IPS DF 4.7 (cell line): ENCODE results near the gene RASAL3.
"Not testable (repeated sequence)": the region's sequence is repeated elsewhere in the genome, so short reads cannot be mapped to it uniquely, and the experiment has no call there.

Experiments
- DNase-seq: peaks from one replicate; pipeline ENCODE4 v3.0.0-alpha.2; 2013; ENCODE audit warnings: low spot score; ENCODE audit errors: extremely low read depth

Gene RASAL3

GRCh38 chr19:15473821-15474220, 9.5 kb upstream of the RASAL3 start:
- DNase-seq, result not testable (repeated sequence)

GRCh38 chr19:15471639-15472101, 7.3 kb upstream of the RASAL3 start:
- DNase-seq, result no peak

- DNase-seq, result no peak
Observed at GRCh38 chr19:15469513-15470297, 5.4 kb upstream of the RASAL3 start.

- DNase-seq, result no peak
Observed at GRCh38 chr19:15468675-15469512, 4.5 kb upstream of the RASAL3 start.

GRCh38 chr19:15467734-15468214, 3.4 kb upstream of the RASAL3 start:
- no peak for DNase-seq

GRCh38 chr19:15466851-15467733, 2.7 kb upstream of the RASAL3 start:
- no peak for DNase-seq

GRCh38 chr19:15463861-15464371, 428 bp downstream of the RASAL3 start:
- no peak for DNase-seq

GRCh38 chr19:15461694-15462093, 2.6 kb downstream of the RASAL3 start:
- DNase-seq, result no peak

- DNase-seq, result no peak
Observed at GRCh38 chr19:15457701-15458484, 6.5 kb downstream of the RASAL3 start.

GRCh38 chr19:15456871-15457700, 7.3 kb downstream of the RASAL3 start:
- no peak for DNase-seq

GRCh38 chr19:15456441-15456840, 7.9 kb downstream of the RASAL3 start:
- DNase-seq, result no peak

GRCh38 chr19:15455996-15456395, 8.3 kb downstream of the RASAL3 start:
- no peak for DNase-seq

- no peak for DNase-seq
Observed at GRCh38 chr19:15453906-15454860, 10.2 kb downstream of the RASAL3 start.

GRCh38 chr19:15453091-15453578, 11.2 kb downstream of the RASAL3 start:
- no peak for DNase-seq

GRCh38 chr19:15452111-15453047, 12.0 kb downstream of the RASAL3 start:
- DNase-seq, result no peak

GRCh38 chr19:15450528-15450890, 13.8 kb downstream of the RASAL3 start:
- DNase-seq, result no peak
